HG03460 (cell line): ENCODE measurements around the gene HOXA13.

Experiments used
- ATAC-seq: cut with Tn5 transposase; IDR thresholded peaks from one replicate; pipeline ENCODE4 v1.9.1; 2021; ENCODE audit not compliant: unreplicated experiment

The HOXA13 gene

DNA sequence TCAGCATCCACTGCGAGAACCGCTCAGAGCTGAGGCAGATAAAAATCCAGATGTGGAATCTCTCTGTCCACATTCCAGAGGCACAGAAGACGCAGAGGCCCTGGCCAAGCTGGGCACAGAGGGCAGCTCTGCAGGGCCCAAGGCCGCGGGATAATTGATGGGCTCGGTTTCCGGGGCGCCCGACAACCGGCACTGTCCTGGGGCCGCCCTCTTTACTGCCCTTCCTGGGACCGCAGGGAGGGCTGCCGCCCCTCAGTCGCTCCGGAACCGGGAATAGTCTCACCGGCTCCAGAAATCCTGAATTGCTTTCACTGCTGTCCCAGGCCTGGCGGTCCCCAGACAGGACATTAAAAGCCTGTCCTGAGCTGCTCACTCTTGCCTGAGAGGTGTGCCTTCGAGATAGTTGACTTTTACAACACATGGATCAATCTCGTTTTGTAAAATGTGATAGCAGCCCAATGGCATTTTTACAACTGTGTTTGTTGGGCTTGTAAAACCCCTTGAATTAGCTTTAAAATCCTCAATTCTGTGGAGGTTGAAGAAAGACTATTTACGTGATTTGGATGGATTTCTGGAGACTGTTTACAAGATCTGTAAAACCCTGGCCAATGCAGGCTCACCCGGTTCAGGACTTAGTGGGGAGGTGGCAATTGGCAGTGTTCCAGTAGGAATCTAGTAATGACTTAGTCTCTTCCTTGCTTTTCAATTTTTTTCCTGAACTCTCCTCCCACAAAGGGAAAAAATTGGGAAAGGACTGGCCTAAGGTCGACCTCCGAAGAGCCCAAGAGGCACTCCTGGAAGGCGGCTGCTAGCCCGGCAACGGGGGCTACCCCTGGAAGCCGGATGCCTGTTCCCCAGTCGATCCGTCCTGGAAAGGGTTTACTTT, 50.9 kb downstream of the HOXA13 start:
- no peak for ATAC-seq

DNA sequence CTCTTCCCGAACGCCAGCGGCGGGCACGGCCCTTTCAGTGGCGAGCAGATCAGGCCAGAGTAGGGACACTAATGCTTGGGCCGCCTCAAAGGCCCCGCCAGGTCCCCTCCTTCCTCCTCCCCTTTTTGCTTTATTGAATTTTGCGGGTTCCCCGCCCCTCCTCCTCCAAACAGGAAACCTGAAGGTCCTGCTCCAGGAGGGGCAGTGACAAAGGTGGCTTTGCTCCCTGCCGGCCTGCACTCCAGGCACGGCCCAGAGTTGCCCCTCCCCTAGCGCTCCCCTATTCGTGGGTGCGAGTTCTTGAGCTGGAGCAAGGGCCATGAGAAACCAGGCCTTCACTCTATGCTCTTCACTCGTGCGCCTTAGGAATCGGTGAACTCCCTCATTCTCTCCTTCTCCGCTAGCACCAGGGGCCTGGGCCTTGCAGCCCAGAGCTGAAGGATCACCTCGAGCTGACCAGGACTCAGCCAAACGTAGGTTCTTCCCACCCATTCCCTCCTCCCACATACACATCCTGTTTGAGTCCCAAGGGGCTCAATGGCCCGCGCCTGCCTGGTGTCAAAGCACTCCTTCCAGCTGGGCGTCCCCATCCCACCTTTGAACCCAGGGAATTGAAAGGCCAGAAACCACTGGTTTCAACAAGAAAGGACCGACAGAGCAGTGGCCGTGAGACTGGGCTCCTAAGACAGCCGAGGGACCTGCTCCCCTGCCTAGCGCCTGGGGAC, 51.7 kb downstream of the HOXA13 start:
- ATAC-seq = no peak

DNA sequence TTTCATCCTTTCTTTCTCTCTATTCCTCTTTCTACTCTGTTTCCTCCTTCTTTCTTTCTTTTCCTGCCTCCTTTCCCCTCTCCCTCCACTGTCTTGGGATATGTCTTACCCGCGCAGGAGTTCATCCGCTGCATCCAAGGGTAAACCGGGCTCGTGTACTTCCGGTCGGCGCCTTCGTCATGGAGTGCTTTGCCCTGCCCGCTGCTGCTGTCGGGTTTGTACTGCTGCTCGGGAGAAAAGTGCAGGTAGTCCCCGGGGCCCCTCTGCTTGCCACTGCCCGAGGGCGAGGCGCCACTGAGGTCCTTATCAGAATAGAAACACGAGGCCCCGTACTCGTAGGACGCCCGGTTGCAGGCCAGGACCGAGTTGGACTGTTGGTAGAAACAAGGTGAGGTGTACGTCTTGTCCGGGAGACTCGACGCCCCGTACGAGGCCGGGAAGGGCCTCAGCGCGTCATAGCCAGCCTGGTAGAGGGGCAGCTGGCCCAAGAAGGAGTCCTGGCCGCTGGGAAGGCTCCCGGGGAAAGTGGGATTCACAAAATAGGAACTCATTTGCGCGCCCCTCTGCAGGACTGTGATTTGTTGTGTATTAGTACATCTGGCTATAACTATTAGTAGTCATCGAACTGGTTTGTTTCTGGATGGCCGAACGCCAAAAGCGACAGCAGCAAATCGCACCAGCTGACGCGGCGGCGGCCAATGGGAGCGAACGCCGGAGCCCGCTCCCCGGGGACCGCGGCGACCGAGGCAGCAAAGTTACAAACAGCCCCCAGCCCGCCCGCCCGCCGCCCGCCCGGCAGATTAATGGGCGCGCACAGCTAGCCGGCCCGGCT, 52.5 kb downstream of the HOXA13 start, which contains the start of gene HOXA6:
TSS of gene HOXA6 (minus strand) at position 576 of the 832 bp plus-strand sequence. CDS start at position 551, 25 bp downstream.
- ATAC-seq = no peak

DNA sequence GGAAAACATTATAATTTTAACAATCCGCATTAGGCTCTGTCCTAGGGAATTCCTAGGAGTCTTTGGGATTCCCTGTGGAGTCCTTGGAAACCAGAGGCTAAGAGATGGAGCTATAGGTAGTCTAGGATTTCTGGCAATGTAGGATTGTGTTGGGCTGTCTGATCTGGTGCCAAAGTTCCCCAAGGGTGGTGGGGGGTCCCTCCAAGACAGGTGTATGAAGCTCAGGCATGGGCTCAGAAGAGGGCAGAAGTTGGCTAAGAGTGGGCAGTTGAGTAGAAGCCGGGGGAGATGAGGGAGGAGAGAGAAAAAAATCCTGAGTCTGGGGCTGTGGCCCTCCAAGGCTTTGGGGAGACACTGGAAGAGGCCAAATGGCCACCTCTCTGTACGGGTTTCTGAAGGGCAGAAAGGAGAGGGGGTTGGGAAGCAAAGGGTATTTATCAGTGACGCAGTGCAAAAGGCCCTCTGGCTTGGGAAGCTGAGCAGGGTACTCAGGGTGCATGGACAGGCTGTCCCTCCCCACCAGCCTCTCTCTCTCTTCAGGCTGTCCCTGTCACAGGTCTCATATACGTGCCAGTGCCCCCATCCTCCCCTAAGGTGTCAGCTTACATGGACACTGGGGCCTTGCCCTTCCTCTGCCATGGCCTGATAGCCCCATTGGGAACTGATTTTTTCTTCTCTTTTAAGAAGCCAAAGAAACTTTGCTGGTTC, 53.2 kb downstream of the HOXA13 start:
- ATAC-seq = no peak

DNA sequence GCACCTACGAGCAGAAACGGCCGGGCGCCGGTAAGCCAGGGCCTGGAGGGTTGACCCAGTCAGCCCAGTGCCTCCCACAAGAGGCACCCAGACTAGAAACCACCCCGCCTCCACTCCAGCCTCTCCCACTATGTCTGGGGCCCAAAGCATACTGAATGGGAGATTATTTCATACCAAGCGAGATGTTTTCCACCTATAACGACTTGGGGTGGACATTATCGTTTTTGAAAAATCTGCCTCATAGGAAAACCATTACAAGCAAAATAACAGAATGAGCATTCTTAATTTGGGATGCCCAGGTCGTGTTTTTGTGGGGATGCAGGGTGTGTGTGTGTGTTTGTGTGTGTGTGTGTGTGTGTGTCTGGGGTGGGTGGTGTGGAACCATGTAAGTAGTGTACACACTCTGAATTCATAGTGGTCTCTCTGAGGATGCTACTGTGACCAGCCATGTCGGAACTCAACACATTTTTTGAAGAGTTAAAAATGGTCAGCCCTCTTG, 53.9 kb downstream of the HOXA13 start:
- ATAC-seq = no peak

DNA sequence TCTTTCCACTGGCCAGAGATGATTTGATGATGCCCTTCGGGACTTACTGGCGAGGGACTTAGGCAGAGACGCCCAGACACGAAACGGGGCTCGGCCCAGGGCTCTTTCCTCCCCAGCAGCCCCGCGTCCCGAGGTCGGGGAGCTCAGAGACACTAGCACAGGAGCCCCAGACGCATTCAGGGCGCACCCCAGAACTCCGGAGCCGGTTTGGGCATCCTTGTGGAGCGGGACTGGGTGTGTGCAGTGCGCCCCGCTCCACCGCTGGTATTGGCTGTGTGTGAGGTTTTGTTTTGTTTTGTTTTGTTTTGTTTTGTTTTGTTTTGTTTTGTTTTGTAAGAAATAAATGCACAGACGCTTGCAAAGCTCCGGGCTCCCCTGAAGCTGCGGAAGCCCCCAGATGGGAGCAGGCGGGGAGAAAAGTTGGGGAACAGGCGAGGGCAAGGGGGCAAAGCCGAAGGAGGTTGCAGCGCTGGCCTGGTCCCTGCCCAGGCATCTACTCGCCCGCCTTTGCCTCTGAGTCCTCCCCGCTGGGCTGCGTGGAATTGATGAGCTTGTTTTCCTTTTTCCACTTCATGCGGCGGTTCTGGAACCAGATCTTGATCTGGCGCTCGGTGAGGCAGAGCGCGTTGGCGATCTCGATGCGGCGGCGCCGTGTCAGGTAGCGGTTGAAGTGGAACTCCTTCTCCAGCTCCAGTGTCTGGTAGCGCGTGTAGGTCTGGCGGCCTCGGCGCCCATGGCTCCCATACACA, 54.6 kb downstream of the HOXA13 start:
- no peak for ATAC-seq

DNA sequence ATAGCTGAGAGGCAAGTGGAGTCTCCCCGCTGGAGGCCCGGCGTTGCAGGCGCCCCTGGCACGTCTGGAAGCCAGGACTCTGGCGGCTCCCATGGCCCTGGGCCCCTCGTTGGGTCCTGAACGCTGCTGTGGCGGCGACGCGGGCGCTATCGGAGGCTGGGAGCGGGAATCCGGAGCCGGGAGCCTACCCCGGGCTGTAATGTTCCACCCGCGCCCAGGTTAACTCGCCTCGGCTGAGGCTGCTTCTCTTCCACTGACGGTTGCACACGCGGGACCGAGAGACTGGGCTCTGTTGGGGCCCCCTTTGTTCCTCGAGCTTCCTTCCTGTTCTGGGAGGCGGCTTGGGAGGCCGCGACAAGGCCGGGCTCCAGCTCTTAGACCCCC, 55.1 kb downstream of the HOXA13 start:
- no peak for ATAC-seq
